GM12801 (cell line): ENCODE measurements around the gene DDX51.

Experiments
- CTCF ChIP-seq: IDR thresholded peaks from one replicate; pipeline ENCODE4 v1.5.1; 2011; ENCODE audit warnings: control low read depth; ENCODE audit not compliant: insufficient read length; ENCODE audit errors: extremely low read depth

The DDX51 gene

GRCh38 chr12:132124766-132125425 lies 19.2 kb downstream of the DDX51 start:
- no peak for TF ChIP-seq CTCF

GRCh38 chr12:132123970-132124765 lies 20.0 kb downstream of the DDX51 start:
- no peak for TF ChIP-seq CTCF

- TF ChIP-seq CTCF, result no peak
These were observed 22.8 kb downstream of the DDX51 start for GRCh38 chr12:132121283-132121682.

GRCh38 chr12:132118876-132119275 lies 25.2 kb downstream of the DDX51 start:
- no peak for TF ChIP-seq CTCF

DNA sequence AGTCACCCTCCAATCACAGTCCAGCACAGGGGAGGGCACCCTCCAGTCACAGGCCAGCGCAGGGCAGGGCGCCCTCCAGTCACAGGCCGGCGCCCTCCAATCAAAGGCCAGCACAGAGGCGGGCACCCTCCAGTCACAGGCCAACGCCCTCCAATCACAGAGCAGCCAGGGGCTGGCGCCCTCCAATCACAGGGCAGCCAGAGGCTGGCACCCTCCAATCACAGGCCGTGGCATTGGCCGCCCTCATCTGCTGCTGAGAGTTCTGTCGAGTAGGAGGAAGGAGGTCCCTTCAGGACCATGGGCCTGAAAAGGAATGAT lies 26.6 kb downstream of the DDX51 start:
- no peak for TF ChIP-seq CTCF

DNA sequence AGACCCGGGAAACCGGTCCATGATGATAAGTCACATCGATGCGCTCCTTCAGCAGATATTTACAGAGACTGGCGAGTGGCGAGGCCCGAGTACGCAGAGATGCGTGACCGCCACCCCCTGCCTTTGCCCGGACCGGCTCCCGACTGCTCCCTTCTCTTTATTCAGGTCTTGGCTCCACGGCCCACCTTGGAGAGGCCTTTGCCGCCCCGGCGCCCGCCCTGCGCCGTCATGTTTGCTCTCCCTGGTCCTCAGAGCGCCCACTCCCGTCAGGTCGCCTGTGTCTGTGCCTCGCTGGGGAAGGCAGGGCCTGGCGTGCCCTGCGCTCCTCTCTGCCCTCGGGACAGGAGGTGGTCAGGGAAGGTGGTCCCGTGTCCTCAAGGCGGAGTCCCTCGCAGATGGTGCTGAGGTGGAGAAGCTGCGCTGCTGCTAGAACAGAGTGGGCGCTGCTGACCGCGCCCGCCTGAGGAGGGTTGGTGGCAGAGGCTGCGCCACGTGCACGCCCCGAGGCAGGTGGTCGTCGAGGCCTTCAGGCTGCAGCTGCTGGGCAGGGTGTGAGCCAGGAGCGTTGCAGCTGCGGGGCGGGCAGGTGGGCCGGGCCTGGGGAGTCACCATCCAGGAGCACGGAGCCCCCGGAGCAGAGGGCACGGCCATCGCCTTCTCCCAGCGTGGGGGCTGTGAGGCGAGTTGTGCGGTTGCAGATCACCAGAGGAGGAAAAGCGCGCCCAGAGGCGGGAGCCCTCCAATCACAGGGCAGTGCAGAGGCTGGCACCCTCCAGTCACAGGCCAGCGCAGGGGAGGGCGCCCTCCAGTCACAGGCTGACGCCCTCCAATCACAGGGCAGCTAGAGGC lies 27.2 kb downstream of the DDX51 start:
- TF ChIP-seq CTCF, result no peak

- no peak for TF ChIP-seq CTCF
These were observed 28.6 kb downstream of the DDX51 start for GRCh38 chr12:132115500-132115899.
